ENCODE data around the gene BTBD19. TPM values are rescaled to one million over a fixed set of nuclear protein-coding genes. Genes with fewer than 3 reads are reported as not detected.

Gene BTBD19
- total and polyA plus RNA-seq, 9 of the 15 experiments (the other 6 are each of a cell fraction or from before 2014, with no cell fraction given), result 0.22 to 2.0 (median 0.95) TPM

- no peak for TF ChIP-seq ZNF217 (CRISPR knock-in tag; IDR thresholded peaks at IDR 0.05)
- TF ChIP-seq TEAD2 (tag; IDR thresholded peaks at IDR 0.05), result no peak
- TF ChIP-seq PBX2 (CRISPR knock-in tag; IDR thresholded peaks at IDR 0.05; ENCODE audit: low read depth), result no peak
- TF ChIP-seq PBX2 (tag; conservative IDR thresholded peaks at IDR 0.05; ENCODE audit: low read depth), result peak; percentile 88
- TF ChIP-seq COPS2 (conservative IDR thresholded peaks at IDR 0.05), result no peak
- TF ChIP-seq ELF2 (CRISPR knock-in tag; IDR thresholded peaks at IDR 0.05), result peak; percentile 86
- no peak for TF ChIP-seq ZBTB8A (IDR thresholded peaks at IDR 0.05; ENCODE audit: partially characterized antibody)
- TF ChIP-seq NR2C2 (CRISPR knock-in tag; IDR thresholded peaks at IDR 0.05), result no peak
- TF ChIP-seq NR2C2 (tag; IDR thresholded peaks at IDR 0.05), result peak; percentile 77
- TF ChIP-seq PATZ1 (CRISPR knock-in tag; IDR thresholded peaks at IDR 0.05; ENCODE audit: borderline replicate concordance), result peak; percentile 92
- no peak for TF ChIP-seq SRSF9 (IDR thresholded peaks at IDR 0.05; ENCODE audit: borderline replicate concordance, low read depth, low read length)
- peak; percentile 80 for TF ChIP-seq SP1 (CRISPR knock-in tag; IDR thresholded peaks at IDR 0.05)
- no peak; the same call in none of the 2 replicates for TF ChIP-seq ERF (CRISPR knock-in tag; IDR thresholded peaks at IDR 0.05)
- peak; percentile 97 for TF ChIP-seq THAP12 (CRISPR knock-in tag; IDR thresholded peaks at IDR 0.05)
- TF ChIP-seq PCBP1 (IDR thresholded peaks at IDR 0.05; ENCODE audit: low read depth, low read length, poor library complexity, severe bottlenecking), result no peak
- peak; percentile 91 for TF ChIP-seq PHTF2 (CRISPR knock-in tag; IDR thresholded peaks at IDR 0.05)
- no peak for TF ChIP-seq SMARCB1 (IDR thresholded peaks at IDR 0.05; ENCODE audit: insufficient read length, low read depth)
- no peak for TF ChIP-seq NELFE (IDR thresholded peaks at IDR 0.05; ENCODE audit: insufficient read depth, insufficient read length)
- TF ChIP-seq L3MBTL2 (IDR thresholded peaks at IDR 0.05), result peak; percentile 59
- peak; percentile 56 for TF ChIP-seq KLF16 (IDR thresholded peaks at IDR 0.05)
These were observed 11.4 kb downstream of the BTBD19 start (continued) for GRCh38 chr1:44819608-44820327.

Data from K562 (cell line).